GM18498 (cell line): ENCODE results near the gene CAMK2D.

Experiments used
- ATAC-seq: cut with Tn5 transposase; IDR thresholded peaks from one replicate; pipeline ENCODE4 v1.9.1; 2021; ENCODE audit warnings: mild to moderate bottlenecking, moderate library complexity; ENCODE audit not compliant: unreplicated experiment

CAMK2D gene

DNA sequence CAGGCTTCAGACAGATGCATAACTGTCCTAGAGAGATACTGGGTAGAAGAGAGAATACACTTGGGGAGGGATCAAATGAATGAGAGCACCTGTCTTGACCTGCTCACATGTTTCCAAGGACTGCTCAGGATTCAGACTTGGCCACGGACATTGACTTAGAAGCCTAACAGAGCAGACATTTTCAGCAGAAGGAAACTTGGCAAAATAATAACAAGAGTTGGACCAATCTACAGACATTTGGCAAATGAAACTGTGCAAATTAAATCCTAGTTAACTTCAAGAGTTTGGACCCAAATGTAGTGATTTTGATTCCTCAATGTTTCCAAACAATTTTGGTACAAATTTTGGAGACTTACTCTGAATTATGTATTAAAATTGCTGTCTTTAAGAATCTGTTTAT, 223.9 kb downstream of the CAMK2D start:
- no peak for ATAC-seq

- no peak for ATAC-seq
Measured at GRCh38 chr4:113537203-113537602, 224.3 kb downstream of the CAMK2D start.

DNA sequence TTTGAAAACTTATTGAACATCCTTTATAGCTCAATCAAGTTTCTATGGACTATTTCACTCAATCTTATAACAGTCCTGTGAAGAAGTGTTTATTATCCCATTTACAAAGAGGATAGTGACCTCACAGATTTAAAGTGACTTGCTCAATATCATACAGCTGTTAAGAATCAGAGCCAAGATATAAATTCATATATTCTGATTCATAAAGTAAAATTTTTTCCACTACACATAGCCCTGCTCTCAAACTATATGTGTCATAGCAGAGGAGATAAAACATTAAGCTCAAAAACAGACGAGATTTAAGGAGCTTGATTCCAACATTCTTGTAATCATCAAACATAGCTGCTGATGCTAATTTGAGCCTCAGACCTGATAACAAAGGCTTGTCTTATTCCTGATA, 226.8 kb downstream of the CAMK2D start:
- ATAC-seq, result no peak

- no peak for ATAC-seq
Measured at GRCh38 chr4:113531572-113531971, 230.0 kb downstream of the CAMK2D start.

DNA sequence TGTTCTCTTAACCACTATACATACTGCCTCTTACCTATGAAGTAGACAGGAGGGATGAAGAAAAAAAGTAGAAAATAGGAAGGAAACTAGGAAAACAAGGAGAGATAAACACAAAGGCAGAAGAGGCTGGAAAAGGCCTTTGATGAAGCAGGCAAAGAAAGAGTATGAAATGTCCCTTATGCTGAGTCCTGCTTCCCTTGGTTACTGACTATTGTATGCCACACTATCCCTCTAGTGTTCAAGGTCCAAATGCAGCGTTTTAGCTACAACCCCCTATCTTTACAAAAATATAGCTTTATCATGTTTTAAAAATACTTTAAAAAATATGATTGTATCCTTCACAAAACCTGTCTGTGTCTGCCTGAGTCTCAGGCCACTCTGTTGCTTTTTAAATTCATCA, 233.1 kb downstream of the CAMK2D start:
- no peak for ATAC-seq

DNA sequence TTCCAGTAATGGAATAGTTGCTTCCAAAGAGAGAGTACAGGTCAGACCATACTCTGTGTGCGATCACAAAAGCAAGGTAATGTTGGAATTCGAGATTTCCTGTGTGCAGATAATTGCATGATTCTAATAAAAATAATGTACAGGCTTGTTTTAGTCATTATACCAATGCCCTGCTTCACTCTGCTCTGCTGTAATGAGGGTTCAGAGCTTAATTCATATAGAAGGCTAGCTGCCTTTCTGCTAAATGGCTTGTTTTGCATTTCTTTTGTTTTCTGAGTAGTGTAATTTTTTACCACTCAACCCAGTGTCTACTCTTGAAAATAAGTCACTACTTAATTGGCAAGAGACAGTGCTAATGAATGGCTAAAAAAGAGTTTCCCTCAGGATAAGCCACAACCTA, 236.0 kb downstream of the CAMK2D start:
- ATAC-seq, result no peak

GRCh38 chr4:113524505-113525186, 236.9 kb downstream of the CAMK2D start:
- peak; percentile 40 for ATAC-seq

DNA sequence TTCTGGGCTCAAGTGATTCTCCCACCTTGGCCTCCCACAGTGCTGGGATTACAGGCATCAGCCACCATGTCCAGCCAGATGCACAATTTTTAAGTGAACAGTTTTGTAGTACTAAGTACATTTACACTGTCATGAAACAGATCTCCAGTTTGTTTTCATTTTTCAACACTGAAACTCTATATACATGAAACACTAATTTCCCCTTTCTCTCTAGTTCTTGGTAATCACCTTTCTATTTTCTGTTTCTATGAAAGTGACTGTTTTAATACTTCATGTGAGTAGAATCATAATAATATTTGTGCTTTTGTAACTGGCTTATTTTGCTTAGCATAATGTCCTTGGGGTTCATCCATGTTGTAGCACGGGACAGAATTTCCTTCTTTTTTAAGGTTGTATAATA, 237.4 kb downstream of the CAMK2D start:
- peak; percentile 91 for ATAC-seq

DNA sequence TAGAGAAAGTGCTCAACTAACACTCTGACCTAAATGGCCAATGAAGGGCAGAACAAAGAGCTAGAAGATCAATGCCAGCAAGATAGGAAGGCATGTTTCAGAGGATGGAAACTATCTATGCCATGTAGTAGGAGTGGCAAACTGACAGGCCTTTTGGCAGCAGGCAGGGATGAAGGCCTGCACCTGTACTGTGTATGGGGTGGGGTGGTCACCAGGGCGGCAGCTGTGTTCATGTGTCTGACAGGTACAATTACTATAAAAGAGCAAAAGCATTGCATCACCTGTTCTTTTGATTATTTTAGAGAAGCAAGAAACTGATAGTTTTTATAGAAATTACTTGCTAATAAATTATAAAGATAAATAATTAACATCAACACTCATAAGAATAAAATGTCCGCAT, 239.1 kb downstream of the CAMK2D start:
- ATAC-seq, result no peak

DNA sequence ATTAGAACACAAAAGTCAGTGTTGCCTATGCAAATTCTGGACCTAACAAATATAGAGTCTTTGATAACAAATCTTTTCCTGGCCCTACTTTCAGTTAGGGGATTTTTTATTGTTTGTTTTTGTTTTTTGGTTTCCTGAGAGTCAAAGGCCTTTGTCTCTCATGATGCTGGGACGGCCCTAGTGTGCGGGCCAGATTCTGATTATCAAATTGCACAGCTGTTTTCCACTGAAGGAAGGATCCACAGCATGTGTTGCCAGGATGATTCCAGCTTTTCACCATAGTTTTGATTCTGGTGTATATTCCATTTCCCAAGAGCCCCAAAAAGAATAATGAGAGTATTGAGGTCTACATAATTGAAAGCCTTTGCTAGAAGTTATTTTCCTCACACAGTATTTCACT, 248.2 kb downstream of the CAMK2D start:
- no peak for ATAC-seq

DNA sequence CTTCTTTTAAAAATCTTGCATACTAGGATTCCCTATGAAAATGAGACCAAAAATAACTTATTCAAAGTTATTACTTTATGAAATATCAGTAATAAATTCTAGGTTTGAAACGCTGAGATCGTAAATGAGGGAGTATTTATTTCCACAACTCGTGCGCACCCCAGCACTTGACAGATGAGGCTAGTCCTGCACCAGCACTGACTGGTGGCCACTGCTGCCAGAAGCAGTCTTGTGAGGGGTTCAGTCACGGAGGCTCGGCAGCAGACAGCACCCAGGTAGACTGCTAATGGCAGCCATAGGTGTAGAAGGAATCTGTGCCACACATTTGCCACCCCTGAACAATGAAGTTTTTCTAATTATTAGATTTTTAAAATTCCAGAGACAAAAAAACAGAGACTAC, 248.7 kb downstream of the CAMK2D start:
- ATAC-seq, result no peak

DNA sequence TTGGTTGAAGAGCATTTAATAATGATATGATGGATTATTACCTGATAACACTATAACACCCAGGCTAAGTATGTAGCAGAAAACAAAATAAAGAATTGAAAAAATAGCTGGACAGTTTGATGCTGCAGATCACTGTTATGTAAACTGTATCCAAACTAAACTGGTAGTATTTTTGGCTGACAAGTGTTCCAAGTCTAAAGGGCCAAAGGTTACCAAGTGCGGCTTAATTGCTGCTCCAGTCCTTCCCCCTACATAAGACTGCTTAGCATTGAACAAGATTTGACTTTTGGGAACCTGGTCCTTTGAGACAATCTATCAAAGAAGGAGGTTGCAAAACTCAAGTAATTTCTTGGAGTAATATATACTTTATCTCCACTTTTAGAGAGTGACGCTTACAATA, 249.6 kb downstream of the CAMK2D start:
- no peak for ATAC-seq

GRCh38 chr4:113509851-113510250, 251.7 kb downstream of the CAMK2D start:
- no peak for ATAC-seq

DNA sequence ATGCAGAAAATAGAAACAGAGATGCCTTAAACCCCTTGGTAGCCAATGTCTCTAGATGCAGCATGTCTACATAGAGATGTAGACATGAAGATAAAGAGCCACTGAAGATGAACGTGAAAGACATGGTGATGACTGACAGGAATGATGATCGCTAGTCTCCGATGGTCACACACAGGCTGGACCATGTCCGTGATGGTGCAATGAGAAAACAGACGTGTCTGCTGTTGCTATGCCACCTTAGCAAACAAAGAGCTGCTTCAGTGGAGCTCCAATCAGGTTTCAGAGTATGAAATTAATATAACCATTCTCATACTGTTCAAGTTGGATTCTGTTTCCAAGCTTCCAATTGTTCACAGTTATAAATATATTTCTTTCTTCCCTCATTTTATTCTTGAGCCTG, 256.5 kb downstream of the CAMK2D start:
- no peak for ATAC-seq

DNA sequence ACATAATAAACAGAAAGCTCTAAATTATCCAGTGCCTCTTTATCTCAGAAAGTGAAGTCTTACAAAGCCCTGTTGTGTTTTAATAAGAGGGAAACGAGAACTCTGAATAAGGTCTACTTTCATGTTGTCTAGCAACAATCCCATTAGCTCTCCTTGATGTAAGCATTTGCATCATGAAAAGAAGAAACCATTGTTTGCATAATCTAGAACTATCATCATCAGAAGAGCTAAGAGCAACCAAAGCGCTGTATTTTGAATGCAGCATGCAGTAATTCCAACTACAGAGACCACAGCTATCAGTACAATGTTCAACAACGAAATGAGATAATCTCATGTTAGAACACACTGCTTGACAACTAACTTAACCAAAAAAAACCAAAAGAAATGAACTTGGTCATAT, 257.1 kb downstream of the CAMK2D start:
- ATAC-seq, result no peak

GRCh38 chr4:113503691-113504090, 257.8 kb downstream of the CAMK2D start:
- ATAC-seq, result no peak

DNA sequence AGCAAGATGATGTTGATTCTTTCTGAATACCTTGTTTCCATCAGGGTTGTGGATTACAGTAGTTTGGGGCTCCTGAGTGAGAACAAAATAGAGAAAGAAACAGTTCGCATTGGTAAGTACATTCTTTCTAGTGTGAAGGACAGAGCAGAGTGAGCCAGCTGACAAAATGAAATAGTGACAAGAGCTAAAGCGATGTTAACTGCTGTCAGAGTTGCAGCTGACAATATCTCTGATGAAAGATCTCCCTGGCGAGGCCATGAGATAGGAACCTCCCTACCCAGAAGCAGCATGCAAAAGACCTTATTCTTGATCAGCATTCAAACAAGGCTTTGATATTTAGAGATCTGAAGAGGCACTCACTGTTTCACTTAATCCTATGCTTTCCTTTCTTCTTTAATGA, 258.6 kb downstream of the CAMK2D start:
- no peak for ATAC-seq

DNA sequence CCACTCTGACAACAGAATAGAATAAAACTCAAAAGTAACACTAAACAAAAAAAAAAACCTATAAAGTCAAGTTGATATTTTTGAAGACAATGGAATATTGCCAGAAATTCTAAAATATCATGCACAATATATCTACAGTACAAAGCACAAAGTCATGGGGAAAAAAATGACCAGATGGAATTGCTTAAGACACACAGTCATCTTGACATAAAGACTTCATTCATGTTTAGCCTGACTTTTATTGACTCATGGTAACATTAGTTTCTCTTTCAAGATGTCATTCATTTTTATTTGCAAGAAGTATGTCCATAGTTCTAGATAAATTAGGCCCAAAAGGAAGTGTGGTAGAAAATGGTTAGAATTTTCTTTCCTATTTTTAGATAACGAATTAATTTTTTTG, 259.1 kb downstream of the CAMK2D start:
- ATAC-seq, result no peak

DNA sequence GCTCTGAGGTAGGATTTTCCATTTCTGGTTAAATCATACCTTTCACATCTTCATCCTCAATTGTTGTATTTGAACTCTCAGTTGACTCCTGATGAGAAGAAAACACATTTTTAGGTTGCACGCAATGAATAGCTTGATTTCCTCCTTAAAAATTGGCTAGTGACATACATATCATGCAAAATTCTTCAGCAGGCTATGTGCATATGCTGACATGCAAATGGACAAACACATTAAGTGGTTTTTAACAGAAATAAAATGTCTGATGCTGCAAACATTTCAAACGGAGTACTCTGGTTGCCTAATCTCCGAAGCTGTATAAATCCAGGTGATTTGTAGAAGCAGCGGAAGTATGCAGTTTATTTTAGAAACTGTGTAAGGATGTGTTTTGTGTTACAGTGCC, 261.1 kb downstream of the CAMK2D start:
- no peak for ATAC-seq

DNA sequence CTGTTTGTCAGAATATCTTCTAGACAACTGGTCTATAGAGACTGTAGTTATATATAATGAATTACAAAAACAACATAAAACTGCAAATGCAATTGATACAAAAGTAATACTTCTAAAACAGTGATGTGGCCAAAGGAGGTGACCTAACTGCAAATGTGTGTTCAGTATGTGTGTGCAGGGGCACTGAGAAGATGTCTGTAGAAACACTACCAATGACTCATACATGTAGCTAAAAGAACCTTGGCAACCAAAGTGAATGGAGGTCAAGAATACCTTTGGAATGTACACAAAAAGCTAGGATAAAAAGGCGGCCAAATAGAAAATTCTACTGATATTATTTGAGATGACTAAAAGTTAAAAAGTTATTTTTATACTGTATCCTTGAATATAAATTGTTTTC, 261.8 kb downstream of the CAMK2D start:
- no peak for ATAC-seq

DNA sequence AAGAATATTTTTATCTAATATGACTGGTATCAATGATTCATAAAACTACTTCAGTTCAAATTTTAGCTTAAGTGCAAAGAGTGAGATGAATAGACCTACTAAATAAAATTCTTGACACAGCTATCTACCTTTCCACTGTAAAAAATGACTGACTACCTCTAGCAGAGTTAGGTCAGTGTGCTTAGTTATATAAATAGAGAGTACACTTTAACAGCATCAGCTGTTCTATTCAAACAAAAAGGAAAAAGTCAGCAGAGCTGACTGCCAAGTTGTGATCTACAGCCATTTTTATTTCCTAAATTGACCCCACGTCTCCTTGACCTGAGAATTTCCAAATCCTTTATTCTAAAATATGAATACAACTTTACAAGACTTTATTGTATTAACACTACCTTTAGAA, 262.4 kb downstream of the CAMK2D start:
- no peak for ATAC-seq

GRCh38 chr4:113497154-113497884, 264.2 kb downstream of the CAMK2D start:
- ATAC-seq, result no peak

DNA sequence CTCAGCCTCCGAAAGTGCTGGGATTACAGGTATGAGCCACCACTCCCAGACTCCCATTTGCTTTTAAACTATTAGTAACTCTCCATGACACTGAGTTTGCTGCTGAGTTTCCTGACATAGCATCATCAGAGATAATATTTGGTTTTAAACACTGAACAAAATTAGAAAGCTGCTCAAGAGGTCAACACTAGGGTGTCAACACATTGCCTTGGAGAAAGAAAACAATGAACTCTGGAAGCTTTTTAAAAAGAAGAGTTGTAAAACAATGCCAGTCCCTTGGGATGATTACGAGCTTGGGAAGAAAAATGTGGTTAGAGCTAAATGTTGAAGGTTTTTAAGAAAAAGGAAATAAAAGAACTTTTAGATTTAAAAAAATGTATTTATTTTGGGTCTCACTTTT, 264.8 kb downstream of the CAMK2D start:
- no peak for ATAC-seq
